Left colon (tissue), 2 donors: ENCODE measurements around the gene PERCC1. TPM values are rescaled to one million over a fixed set of nuclear protein-coding genes. Genes with fewer than 3 reads are reported as not detected.
"Not testable (repeated sequence)": the region's sequence is repeated elsewhere in the genome, so short reads cannot be mapped to it uniquely, and the experiment has no call there.

Source experiments
- ATAC-seq: fragments of 200-7000 bp; cut with Tn5 transposase; one replicate; pipeline ENCODE4 v1.9.1; 2020; ENCODE audit warnings: mild to moderate bottlenecking, moderate library complexity
- DNase-seq, 2 donors: peaks; one replicate each; pipeline ENCODE4 v3.0.0-alpha.2; 2020
- intact Hi-C, 2 donors: fragments of 100-400 bp; cut with DNase I in 1 of 2; cut with micrococcal nuclease in 1 of 2; formaldehyde crosslinking; loops; one replicate each; pipeline versions ENCODE4 v1.11.2 to v1.14.0; 2022; cut with DNase I, micrococcal nuclease
- total RNA-seq, 2 donors: library from RNA; stranded (reverse); fragmentation: NEBNext Ultra II Directional; extraction: Animal tissue kit (Norgen Biotek cat#: 25700); gene quantifications; one replicate each; pipeline ENCODE4 v1.2.1, GENCODE V29; 2021
- donor health status: DM: no; HTN: no; CAD: no.
- donor health status: DM: yes; HTN: yes; CAD: no.

The PERCC1 gene
- total RNA-seq, 2 donors from 2014 or later, result not detected

DNA sequence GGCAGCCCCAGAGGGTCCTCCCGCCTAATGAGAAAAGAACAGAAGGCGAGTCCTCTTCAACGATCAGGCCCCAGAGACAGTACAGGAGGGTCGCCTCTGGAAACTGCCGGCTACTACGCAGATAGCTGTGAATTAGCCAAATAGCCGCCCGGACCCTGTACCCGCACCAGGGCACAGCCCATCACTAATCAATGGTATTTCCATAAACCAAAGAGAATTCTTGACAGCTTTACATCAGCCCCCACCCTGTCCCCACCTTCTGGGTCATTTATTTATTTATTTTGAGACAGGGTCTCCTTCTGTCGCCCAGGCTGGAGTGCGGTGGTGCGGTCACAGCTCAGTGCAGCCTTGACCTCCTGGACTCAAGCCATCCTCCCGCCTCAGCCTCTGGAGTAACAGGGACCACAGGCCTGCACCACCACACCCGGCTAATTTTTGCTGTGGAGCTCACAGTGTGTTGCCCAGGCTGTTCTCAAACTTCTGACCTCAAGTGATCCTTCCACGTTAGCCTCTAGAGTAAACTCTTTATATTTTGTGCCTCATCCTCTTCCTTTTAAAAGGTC, 44.8 kb downstream of the PERCC1 start:
- intact Hi-C loops, result no loop called here
- DNase-seq, result no peak
- ATAC-seq, result no peak

DNA sequence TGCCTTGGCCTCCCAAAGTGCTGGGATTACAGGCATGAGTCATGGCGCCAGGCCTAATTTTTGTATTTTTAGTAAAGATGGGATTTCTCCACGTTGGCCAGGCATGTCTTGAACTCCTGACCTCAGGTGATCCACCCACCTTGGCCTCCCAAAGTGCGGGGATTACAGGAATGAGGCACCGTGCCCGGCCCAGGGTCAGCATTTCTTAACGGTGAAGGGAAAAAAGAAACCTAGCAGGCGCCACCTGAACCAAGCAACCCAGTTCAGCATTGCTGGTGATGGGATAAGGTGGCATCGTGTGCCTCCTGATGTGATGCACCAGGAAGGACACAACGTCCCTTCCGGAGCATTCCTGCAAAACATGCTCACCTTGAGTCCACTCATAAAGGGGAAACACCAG, 46.2 kb downstream of the PERCC1 start:
- DNase-seq (no peak), ATAC-seq (no peak)
- intact Hi-C loops, result no loop called here

DNA sequence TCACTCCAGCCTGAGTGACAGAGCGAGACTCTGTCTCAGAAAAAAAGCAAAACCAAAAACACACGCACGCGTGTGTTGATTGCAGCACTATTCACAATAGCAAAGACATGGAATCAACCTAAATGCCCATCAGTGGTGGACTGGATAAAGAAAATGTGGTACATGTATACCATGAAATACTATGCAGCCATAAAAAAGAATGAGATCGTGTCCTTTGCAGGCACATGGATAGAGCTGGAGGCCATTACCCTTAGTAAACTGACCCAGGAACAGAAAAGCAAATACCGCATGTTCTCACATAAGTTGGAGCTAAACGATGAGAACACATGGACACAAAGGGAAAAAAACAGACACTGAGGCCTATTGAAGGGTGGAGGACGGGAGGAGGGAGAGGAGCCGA, 48.1 kb downstream of the PERCC1 start:
- intact Hi-C loops, ATAC-seq, DNase-seq: not testable (repeated sequence)

DNA sequence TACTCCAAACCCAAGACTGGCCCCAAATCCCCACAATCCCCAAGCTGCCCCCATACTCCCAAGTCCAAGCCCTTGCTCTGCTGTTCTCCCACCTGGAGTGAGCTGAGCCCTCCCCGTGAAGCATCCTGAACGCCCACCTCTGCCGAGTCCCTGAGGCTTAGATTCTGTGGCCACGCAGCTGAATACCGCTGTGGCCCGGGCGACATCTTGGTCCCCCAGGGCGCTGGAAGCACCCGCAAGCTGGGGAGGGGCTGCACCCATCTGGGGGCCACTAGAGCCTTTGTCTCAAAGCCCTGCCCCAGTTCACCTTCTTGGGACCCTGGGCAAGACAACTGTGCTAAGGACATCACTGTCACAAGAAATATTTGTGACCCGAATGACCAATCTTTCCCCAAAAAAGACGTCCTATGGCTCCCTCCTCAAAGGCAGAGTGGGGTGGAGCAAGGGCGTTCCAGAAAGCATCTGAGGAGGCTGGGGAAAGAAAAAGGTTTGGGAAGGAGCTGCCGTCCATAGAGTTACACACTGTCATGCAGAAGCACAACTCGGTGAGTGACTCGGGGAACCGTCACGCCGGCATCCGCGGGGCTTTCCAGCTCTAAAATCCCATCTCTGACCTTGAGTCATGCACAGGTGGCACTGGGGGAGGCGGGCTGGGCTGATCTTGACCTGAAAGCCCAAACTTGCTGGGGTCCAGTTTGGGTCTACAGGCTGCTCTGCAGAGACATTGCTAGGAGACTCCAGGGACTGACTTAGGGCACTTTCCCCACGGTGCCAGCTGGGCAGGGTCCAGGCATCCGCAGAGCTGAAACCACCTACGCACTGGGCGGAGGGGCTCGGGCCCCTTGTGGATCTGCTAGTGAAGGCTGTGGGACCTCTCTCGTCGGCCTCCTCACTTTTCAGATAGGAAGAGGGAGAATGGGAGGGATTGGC, 51.3 kb downstream of the PERCC1 start:
- intact Hi-C loops, result no loop called here
- ATAC-seq, result no peak
- no peak for DNase-seq

Other genes with a start within 250 kb of the PERCC1 start
- gene TPSG1, start 205.8 kb upstream of the PERCC1 start, total RNA-seq, result 100 to 1,000 TPM in 1 of 2 donors, 10 to 100 TPM in 1; 60.7 to 124 TPM
- gene TPSB2, start 200.9 kb upstream of the PERCC1 start, total RNA-seq, result 10 to 100 TPM in 1 of 2 donors, 1 to 10 TPM in 1; 6.4 to 18.6 TPM
- gene TPSAB1, start 190.4 kb upstream of the PERCC1 start, total RNA-seq, result 10 to 100 TPM in 1 of 2 donors, 1 to 10 TPM in 1; 5.7 to 49.9 TPM
- 1 to 10 TPM in 1 of 2 donors, under 1 TPM in 1; 0.18 to 2.8 TPM for gene TPSD1, start 175.0 kb upstream of the PERCC1 start, total RNA-seq
- 10 to 100 TPM; 76.6 to 87.1 TPM for gene UBE2I, start 121.4 kb upstream of the PERCC1 start, total RNA-seq
- gene BAIAP3, start 97.4 kb upstream of the PERCC1 start, total RNA-seq, result 10 to 100 TPM in 1 of 2 donors, 1 to 10 TPM in 1; 7.5 to 12.3 TPM
- 10 to 100 TPM; 50.7 to 54.4 TPM for gene TSR3, start 79.2 kb upstream of the PERCC1 start, total RNA-seq
- gene GNPTG, start 79.1 kb upstream of the PERCC1 start, total RNA-seq, result 10 to 100 TPM; 57.6 to 61.8 TPM
- gene UNKL, start 16.4 kb upstream of the PERCC1 start, total RNA-seq, result 10 to 100 TPM; 14.7 to 15.0 TPM
- 10 to 100 TPM; 11.6 to 17.2 TPM for gene UQCC4, start 10.3 kb upstream of the PERCC1 start, total RNA-seq
- gene CCDC154, start 13.5 kb downstream of the PERCC1 start, total RNA-seq, result under 1 TPM; 0.55 to 0.59 TPM
- gene CLCN7, start 44.0 kb downstream of the PERCC1 start, total RNA-seq, result 10 to 100 TPM; 42.3 to 44.9 TPM
- gene PTX4, start 57.9 kb downstream of the PERCC1 start, total RNA-seq, result not detected
- 10 to 100 TPM; 26.6 to 36.3 TPM for gene TELO2, start 62.3 kb downstream of the PERCC1 start, total RNA-seq
- gene TMEM204, start 102.6 kb downstream of the PERCC1 start, total RNA-seq, result 1 to 10 TPM; 2.6 to 4.9 TPM
- 10 to 100 TPM; 13.3 to 16.3 TPM for gene IFT140, start 181.0 kb downstream of the PERCC1 start, total RNA-seq
- gene CRAMP1, start 181.3 kb downstream of the PERCC1 start, total RNA-seq, result 10 to 100 TPM; 16.4 to 16.6 TPM
- 10 to 100 TPM; 49.8 to 62.4 TPM for gene JPT2, start 247.2 kb downstream of the PERCC1 start, total RNA-seq